MM.1S (cell line): Measurements from ENCODE around the gene SWAP70.

Source experiments
- DNase-seq: peaks from one replicate; pipeline ENCODE4 v3.0.0-alpha.2; 2015
- H2AFZ ChIP-seq: fragments of 300-600 bp; sonication (generic); 2 replicates; pipeline ENCODE4 v1.6.0; 2016; ENCODE audit warnings: antibody characterized with exemption, low read length
- H3F3A ChIP-seq: fragments of 300-600 bp; sonication (generic); 2 replicates; pipeline ENCODE4 v1.6.1; 2016; ENCODE audit warnings: mild to moderate bottlenecking, antibody characterized with exemption, low read length, moderate library complexity, mixed read lengths; ENCODE audit not compliant: insufficient read depth
- H3K27ac ChIP-seq: fragments of 300-600 bp; sonication (generic); 2 replicates; pipeline ENCODE4 v1.5.1; 2016; ENCODE audit warnings: mild to moderate bottlenecking, low read length
- H3K27me3 ChIP-seq: fragments of 300-600 bp; sonication (generic); replicated peaks from 2 replicates; pipeline ENCODE4 v1.6.0; 2016; ENCODE audit warnings: low read length; ENCODE audit not compliant: insufficient read depth
- H3K36me3 ChIP-seq: fragments of 300-600 bp; sonication (generic); replicated peaks from 2 replicates; pipeline ENCODE4 v1.6.1; 2016; ENCODE audit warnings: mild to moderate bottlenecking, low read length, mixed read lengths; ENCODE audit not compliant: insufficient read depth
- H3K4me1 ChIP-seq: fragments of 300-600 bp; sonication (generic); 2 replicates; pipeline ENCODE4 v1.6.1; 2016; ENCODE audit warnings: low read length, mixed read lengths
- H3K4me2 ChIP-seq: fragments of 300-600 bp; sonication (generic); 2 replicates; pipeline ENCODE4 v1.6.0; 2016; ENCODE audit warnings: low read depth, low read length
- H3K4me3 ChIP-seq: fragments of 300-600 bp; sonication (generic); 2 replicates; pipeline ENCODE4 v1.5.1; 2016; ENCODE audit warnings: low read length, mixed read lengths
- H3K79me2 ChIP-seq: fragments of 300-600 bp; sonication (generic); 2 replicates; pipeline ENCODE4 v1.6.1; 2016; ENCODE audit warnings: mixed run types, low read length, mixed read lengths
- H3K9ac ChIP-seq: fragments of 300-600 bp; sonication (generic); 2 replicates; pipeline ENCODE4 v1.6.1; 2016; ENCODE audit warnings: low read length, mixed read lengths
- H3K9me2 ChIP-seq: fragments of 300-600 bp; sonication (generic); replicated peaks from 2 replicates; pipeline ENCODE4 v1.6.1; 2016; ENCODE audit warnings: mild to moderate bottlenecking, low read length, mixed read lengths; ENCODE audit not compliant: insufficient read depth
- H3K9me3 ChIP-seq: fragments of 300-600 bp; sonication (generic); replicated peaks from 2 replicates; pipeline ENCODE4 v1.6.1; 2016; ENCODE audit warnings: mild to moderate bottlenecking, low read length, mixed read lengths; ENCODE audit not compliant: insufficient read depth
- H4K20me1 ChIP-seq: fragments of 300-600 bp; sonication (generic); 2 replicates; pipeline ENCODE4 v1.6.1; 2016; ENCODE audit warnings: mild to moderate bottlenecking, low read length, moderate library complexity, mixed read lengths; ENCODE audit not compliant: insufficient read depth
- EZH2 ChIP-seq: fragments of 300-600 bp; sonication (generic); optimal IDR thresholded peaks from 2 replicates; pipeline ENCODE3; 2017; ENCODE audit warnings: low read depth, mild to moderate bottlenecking, antibody characterized with exemption, low read length, mixed read lengths
- EZH2phosphoT487 ChIP-seq: fragments of 300-600 bp; sonication (generic); IDR thresholded peaks from 2 replicates; pipeline ENCODE4 v1.6.1; 2018; ENCODE audit warnings: antibody characterized with exemption, low read length
- TF ChIP-seq, protein P1 (sequence below): fragments of 300-600 bp; sonication (generic); IDR thresholded peaks from 2 replicates; pipeline ENCODE4 v1.5.1; 2016; ENCODE audit warnings: antibody characterized with exemption, low read length, mixed read lengths

SWAP70 gene

GRCh38 chr11:9777066-9777465, 113.2 kb downstream of the SWAP70 start:
- H2AFZ ChIP-seq = no peak overlapping the region
- H3K9me2 ChIP-seq = no peaks in the 10 kb centered on the region
- H3K27me3 ChIP-seq = no peaks in the 10 kb centered on the region
- DNase-seq = no peak
- no peak overlapping the region for H3K27ac ChIP-seq
- H3K9me3 ChIP-seq = no peaks in the 10 kb centered on the region
- H3K4me1 ChIP-seq = no peaks in the 10 kb centered on the region
- no peak for TF ChIP-seq EZH2
- TF ChIP-seq, protein P1, sequence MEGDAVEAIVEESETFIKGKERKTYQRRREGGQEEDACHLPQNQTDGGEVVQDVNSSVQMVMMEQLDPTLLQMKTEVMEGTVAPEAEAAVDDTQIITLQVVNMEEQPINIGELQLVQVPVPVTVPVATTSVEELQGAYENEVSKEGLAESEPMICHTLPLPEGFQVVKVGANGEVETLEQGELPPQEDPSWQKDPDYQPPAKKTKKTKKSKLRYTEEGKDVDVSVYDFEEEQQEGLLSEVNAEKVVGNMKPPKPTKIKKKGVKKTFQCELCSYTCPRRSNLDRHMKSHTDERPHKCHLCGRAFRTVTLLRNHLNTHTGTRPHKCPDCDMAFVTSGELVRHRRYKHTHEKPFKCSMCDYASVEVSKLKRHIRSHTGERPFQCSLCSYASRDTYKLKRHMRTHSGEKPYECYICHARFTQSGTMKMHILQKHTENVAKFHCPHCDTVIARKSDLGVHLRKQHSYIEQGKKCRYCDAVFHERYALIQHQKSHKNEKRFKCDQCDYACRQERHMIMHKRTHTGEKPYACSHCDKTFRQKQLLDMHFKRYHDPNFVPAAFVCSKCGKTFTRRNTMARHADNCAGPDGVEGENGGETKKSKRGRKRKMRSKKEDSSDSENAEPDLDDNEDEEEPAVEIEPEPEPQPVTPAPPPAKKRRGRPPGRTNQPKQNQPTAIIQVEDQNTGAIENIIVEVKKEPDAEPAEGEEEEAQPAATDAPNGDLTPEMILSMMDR = no peak
- TF ChIP-seq EZH2phosphoT487 = no peak
- H3K36me3 ChIP-seq = no peaks in the 10 kb centered on the region
- H3K9ac ChIP-seq = no peak overlapping the region
- no peaks in the 10 kb centered on the region for H3K79me2 ChIP-seq
- H3F3A ChIP-seq = no peaks in the 10 kb centered on the region
- no peaks in the 10 kb centered on the region for H4K20me1 ChIP-seq
- no peak overlapping the region for H3K4me3 ChIP-seq
- H3K4me2 ChIP-seq = no peak overlapping the region

DNA sequence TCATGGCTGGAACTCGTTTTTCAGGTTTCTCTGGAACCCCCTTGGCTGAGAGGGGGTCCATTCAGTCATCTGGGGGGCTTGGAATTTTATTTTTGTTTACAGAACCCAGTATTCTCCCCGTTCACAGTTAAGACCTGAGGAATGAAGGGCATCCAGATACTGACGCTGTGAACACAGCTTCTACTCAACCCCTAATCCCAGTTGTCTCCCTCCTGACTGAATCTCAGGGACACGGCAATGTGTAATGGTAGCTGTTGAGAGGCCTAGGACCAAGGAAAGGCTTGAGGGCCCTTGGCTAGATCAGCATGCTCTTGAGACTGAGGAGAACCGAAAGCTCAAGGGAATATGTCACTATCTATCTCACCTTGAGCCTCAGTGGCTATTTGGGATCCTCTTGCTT, 113.6 kb downstream of the SWAP70 start:
- Histone ChIP-seq H2AFZ (no peak overlapping the region), H4K20me1 (no peaks in the 10 kb centered on the region), H3K4me1 (no peaks in the 10 kb centered on the region), H3K79me2 (no peaks in the 10 kb centered on the region), H3K9me2 (no peaks in the 10 kb centered on the region), H3F3A (no peaks in the 10 kb centered on the region), H3K4me3 (no peak overlapping the region), H3K9me3 (no peaks in the 10 kb centered on the region), H3K36me3 (no peaks in the 10 kb centered on the region), H3K27ac (no peak overlapping the region), H3K4me2 (no peak overlapping the region), H3K27me3 (no peaks in the 10 kb centered on the region), H3K9ac (no peak overlapping the region)
- no peak for DNase-seq
- TF ChIP-seq, protein P1 = no peak

DNA sequence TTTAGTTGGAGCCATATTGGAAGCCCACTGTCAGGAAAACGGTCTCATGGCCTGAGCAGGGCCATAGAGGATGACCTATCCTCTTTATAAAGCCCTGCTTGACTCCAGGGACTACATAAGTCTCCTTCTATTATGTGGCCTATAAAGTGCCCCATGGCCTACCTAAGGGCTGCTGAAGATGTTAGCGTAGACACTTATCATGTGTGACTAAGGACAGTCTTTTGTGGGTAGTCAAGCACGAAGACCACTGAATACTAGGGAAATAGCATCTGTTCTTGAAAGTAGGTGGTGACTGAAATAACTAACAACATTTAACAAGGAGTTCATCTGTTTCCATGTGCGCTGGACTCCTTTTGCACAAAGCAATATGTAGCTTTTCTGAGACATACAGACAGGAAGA, 117.1 kb downstream of the SWAP70 start:
- no peaks in the 10 kb centered on the region for H3K4me1 ChIP-seq
- H3F3A ChIP-seq = no peaks in the 10 kb centered on the region
- no peaks in the 10 kb centered on the region for H3K27me3 ChIP-seq
- TF ChIP-seq EZH2phosphoT487 (no peak), EZH2 (no peak)
- TF ChIP-seq, protein P1 = no peak
- no peak overlapping the region for H3K9ac ChIP-seq
- DNase-seq = no peak
- H3K9me3 ChIP-seq = no peaks in the 10 kb centered on the region
- no peaks in the 10 kb centered on the region for H3K79me2 ChIP-seq
- H3K27ac ChIP-seq = no peak overlapping the region
- H3K4me2 ChIP-seq = no peak overlapping the region
- H3K36me3 ChIP-seq = no peaks in the 10 kb centered on the region
- no peak overlapping the region for H2AFZ ChIP-seq
- H4K20me1 ChIP-seq = no peaks in the 10 kb centered on the region
- no peak overlapping the region for H3K4me3 ChIP-seq
- H3K9me2 ChIP-seq = no peaks in the 10 kb centered on the region
